OCI-LY7 (cell line): ENCODE data around the gene MUC6.

Experiments used
- CTCF ChIP-seq: fragments of 200-600 bp; sonication (generic); conservative IDR thresholded peaks from 2 replicates; pipeline ENCODE4 v1.5.1; 2014; ENCODE audit warnings: mild to moderate bottlenecking, antibody characterized with exemption, low read length, moderate library complexity, mixed read lengths
- EZH2phosphoT487 ChIP-seq: fragments of 200-600 bp; sonication (generic); IDR thresholded peaks from 2 replicates; pipeline ENCODE4 v1.6.1; 2018; ENCODE audit warnings: low read depth, borderline replicate concordance, mild to moderate bottlenecking, mixed run types, antibody characterized with exemption, low read length, moderate library complexity, mixed read lengths

DNA sequence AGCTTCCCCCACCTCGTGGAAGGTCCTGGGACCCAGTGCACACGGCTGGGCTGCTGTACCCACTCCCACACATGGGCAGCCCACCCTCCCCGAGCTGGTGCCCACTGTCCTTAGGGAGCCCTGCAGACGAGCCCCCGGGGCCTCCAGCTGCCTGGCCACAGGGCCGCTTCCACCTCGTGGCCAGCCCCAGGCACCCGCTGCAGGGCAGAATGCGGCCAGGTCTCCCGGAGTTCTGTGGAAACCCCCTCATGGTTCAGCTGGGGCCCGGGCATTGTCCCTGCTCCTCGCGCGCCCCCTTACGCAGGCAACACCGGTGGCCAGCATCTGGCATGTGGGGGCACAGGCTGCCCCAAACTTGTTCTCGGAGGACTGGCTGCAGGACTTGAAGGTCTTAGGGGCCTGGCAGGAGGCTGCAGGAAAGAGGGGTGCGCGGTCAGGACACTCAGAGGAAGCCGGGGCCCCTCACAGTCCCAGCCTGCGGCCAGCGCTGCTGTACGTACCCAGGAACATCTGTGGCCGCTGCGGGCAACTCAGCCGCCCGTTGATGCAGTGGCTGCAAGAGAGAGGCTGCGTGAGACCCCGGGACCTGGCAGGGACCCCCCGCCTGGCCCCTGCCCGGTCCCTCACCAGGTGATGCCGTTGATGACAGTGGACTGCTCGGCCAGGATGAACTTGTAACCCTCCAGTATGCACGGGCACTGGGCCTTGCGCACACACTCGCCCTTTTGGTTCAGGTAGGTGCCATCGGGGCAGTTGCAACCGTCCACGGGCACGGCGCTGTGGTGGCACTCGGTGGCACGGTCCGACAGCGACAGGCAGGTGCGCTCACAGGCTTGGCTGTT is 9.7 kb downstream of the MUC6 start:
- no peak for TF ChIP-seq CTCF
- TF ChIP-seq EZH2phosphoT487, result no peak
